ENCODE measurements around the gene WNK1.

WNK1 gene

GRCh38 chr12:958588-959123 is 206.3 kb downstream of the WNK1 start:
- Histone ChIP-seq H3K4me2 (ENCODE audit: low read length) (peak overlapping the region; percentile 52), H3K4me3 (ENCODE audit: low read length) (peak overlapping the region; percentile 33), H2AFZ (ENCODE audit: low read depth, low read length) (peak overlapping the region; percentile 90), H3K36me3 (replicated peaks; ENCODE audit: low read depth, low read length) (no peaks in the 10 kb centered on the region), H3K27me3 (ENCODE audit: low read depth, low read length) (no peaks in the 10 kb centered on the region), H3K27ac (ENCODE audit: low read length) (no peak overlapping the region), H3K79me2 (ENCODE audit: low read length) (no peaks in the 10 kb centered on the region), H3K4me1 (ENCODE audit: low read length) (peaks cover 8% of the 10 kb centered on the region), H3K9ac (ENCODE audit: low read length) (no peak overlapping the region), H4K20me1 (ENCODE audit: insufficient read depth, low read length) (no peaks in the 10 kb centered on the region), H3K9me3 (ENCODE audit: insufficient read depth, low read length) (no peaks in the 10 kb centered on the region)
- TF ChIP-seq, protein P1, sequence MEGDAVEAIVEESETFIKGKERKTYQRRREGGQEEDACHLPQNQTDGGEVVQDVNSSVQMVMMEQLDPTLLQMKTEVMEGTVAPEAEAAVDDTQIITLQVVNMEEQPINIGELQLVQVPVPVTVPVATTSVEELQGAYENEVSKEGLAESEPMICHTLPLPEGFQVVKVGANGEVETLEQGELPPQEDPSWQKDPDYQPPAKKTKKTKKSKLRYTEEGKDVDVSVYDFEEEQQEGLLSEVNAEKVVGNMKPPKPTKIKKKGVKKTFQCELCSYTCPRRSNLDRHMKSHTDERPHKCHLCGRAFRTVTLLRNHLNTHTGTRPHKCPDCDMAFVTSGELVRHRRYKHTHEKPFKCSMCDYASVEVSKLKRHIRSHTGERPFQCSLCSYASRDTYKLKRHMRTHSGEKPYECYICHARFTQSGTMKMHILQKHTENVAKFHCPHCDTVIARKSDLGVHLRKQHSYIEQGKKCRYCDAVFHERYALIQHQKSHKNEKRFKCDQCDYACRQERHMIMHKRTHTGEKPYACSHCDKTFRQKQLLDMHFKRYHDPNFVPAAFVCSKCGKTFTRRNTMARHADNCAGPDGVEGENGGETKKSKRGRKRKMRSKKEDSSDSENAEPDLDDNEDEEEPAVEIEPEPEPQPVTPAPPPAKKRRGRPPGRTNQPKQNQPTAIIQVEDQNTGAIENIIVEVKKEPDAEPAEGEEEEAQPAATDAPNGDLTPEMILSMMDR (IDR thresholded peaks at IDR 0.05; ENCODE audit: low read depth, low read length) = no peak
- TF ChIP-seq EZH2phosphoT487 (IDR thresholded peaks at IDR 0.05; ENCODE audit: low read depth) = no peak
